HS-5 (cell line): Measurements from ENCODE around the gene LRRC3B.

ENCODE experiments used
- DNase-seq: peaks from one replicate; pipeline ENCODE4 v3.0.0-alpha.2; 2012; ENCODE audit warnings: low read depth

Gene LRRC3B

GRCh38 chr3:26712211-26713026 lies 89.8 kb downstream of the LRRC3B start:
- DNase-seq: no peak

GRCh38 chr3:26713091-26713490 lies 90.5 kb downstream of the LRRC3B start:
- DNase-seq: no peak

GRCh38 chr3:26714485-26714884 lies 91.9 kb downstream of the LRRC3B start:
- DNase-seq: no peak

- DNase-seq: no peak
Measured at GRCh38 chr3:26715431-26715830, 92.9 kb downstream of the LRRC3B start.

- DNase-seq: no peak
Measured at GRCh38 chr3:26718315-26718714, 95.7 kb downstream of the LRRC3B start.

GRCh38 chr3:26719134-26719533 lies 96.6 kb downstream of the LRRC3B start:
- no peak for DNase-seq

GRCh38 chr3:26721047-26721446 lies 98.5 kb downstream of the LRRC3B start:
- no peak for DNase-seq

GRCh38 chr3:26731843-26732242 lies 109.3 kb downstream of the LRRC3B start:
- no peak for DNase-seq

- DNase-seq: no peak
Measured at GRCh38 chr3:26750263-26750662, 127.7 kb downstream of the LRRC3B start.

- no peak for DNase-seq
Measured at GRCh38 chr3:26752466-26752865, 129.9 kb downstream of the LRRC3B start.

GRCh38 chr3:26753095-26753494 lies 130.5 kb downstream of the LRRC3B start:
- DNase-seq: no peak

- no peak for DNase-seq
Measured at GRCh38 chr3:26757978-26758377, 135.4 kb downstream of the LRRC3B start.
